ENCODE results near the gene ZPLD1.

DNA sequence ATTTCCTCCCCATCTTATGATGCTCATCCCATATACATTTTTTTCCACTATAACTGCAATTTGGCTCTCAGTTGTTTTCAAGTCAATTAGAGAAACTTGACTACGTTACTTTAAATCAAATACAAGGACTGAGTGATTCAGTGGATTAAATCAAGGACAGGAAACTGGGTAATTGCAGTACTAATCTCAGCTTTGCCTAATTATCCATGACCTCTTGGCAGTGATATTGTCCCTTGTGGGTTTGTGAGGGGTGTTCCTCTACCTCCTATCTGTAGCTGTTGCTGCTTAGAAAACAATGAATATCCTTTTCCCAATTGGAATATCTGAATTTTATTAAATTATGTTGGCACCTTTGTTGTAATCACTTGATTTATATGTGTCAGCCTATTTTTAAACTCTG, 79.4 kb downstream of the ZPLD1 start:
- TF ChIP-seq TAF1 (IDR thresholded peaks at IDR 0.05; ENCODE audit: low read depth, low read length) (no peak), POLR2AphosphoS5 (IDR thresholded peaks at IDR 0.05; ENCODE audit: low read depth, low read length) (no peak), POLR2A (IDR thresholded peaks at IDR 0.05; ENCODE audit: low read depth, low read length) (no peak), SPI1 (IDR thresholded peaks at IDR 0.05; ENCODE audit: low read depth, low read length) (no peak)
